Measurements from ENCODE around the gene SPANXD. TPM values are rescaled to one million over a fixed set of nuclear protein-coding genes. Genes with fewer than 3 reads are reported as not detected.

Gene SPANXD, protein sequence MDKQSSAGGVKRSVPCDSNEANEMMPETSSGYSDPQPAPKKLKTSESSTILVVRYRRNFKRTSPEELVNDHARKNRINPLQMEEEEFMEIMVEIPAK
- total RNA-seq, result not detected in 2 replicates

GRCh38 chrX:141698639-141699038, at the start of gene SPANXD:
Gene SPANXD, minus strand, starts transcription at chrX:141698739. Its CDS starts 334 bp downstream, at chrX:141698405.

Other genes starting within 250 kb of the SPANXD start
- gene SPANXA1, start 114.0 kb downstream of the SPANXD start, total RNA-seq, result not detected in 2 replicates
- gene SPANXA2, start 109.0 kb downstream of the SPANXD start, total RNA-seq, result not detected in 2 replicates
- not detected in 2 replicates for gene MAGEC3, start 139.6 kb upstream of the SPANXD start, total RNA-seq
- not detected in 2 replicates for gene MAGEC1, start 205.2 kb upstream of the SPANXD start, total RNA-seq